Upper lobe of left lung (tissue), 6 donors: Measurements from ENCODE around the gene ECHDC1. TPM values are rescaled to one million over a fixed set of nuclear protein-coding genes. Genes with fewer than 3 reads are reported as not detected.

Source experiments
- ATAC-seq, 2 donors: fragments of 200-7000 bp; cut with Tn5 transposase; one replicate each; pipeline ENCODE4 v1.9.1; 2022; ENCODE audit warnings: mild to moderate bottlenecking in 2 of 2, moderate library complexity in 2 of 2; ENCODE audit not compliant: low FRiP score in 2 of 2
- DNase-seq, 2 donors: peaks; one replicate each; pipeline ENCODE4 v3.0.0-alpha.2; 2019 to 2020
- H3K27ac ChIP-seq, 4 donors: fragments of 200-600 bp; sonication (generic); one replicate each; pipeline ENCODE4 v1.5.1; 2016 to 2019
- H3K27me3 ChIP-seq, 4 donors: fragments of 200-600 bp; sonication (generic); one replicate each; pipeline ENCODE4 v1.5.1; 2017 to 2019
- H3K36me3 ChIP-seq, 4 donors: fragments of 200-600 bp; sonication (generic); one replicate each; pipeline ENCODE4 v1.5.1; 2016 to 2019
- H3K4me1 ChIP-seq, 4 donors: fragments of 200-600 bp; sonication (generic); one replicate each; pipeline ENCODE4 v1.5.1; 2018 to 2019
- H3K4me3 ChIP-seq, 4 donors: fragments of 200-600 bp; sonication (generic); one replicate each; pipeline ENCODE4 v1.5.1; 2017 to 2019; ENCODE audit warnings: mild to moderate bottlenecking in 2 of 4, moderate library complexity in 1 of 4
- H3K9me3 ChIP-seq, 4 donors: fragments of 200-600 bp; sonication (generic); one replicate each; pipeline ENCODE4 v1.5.1; 2018 to 2019
- CTCF ChIP-seq, 6 experiments: fragments of 450-650 bp in 4 of 6; fragments of 200-600 bp in 2 of 6; sonication (generic) in 2 of 6; IDR thresholded peaks; one replicate each; pipeline ENCODE4 v1.5.1; 2016 to 2019; ENCODE audit warnings: antibody characterized with exemption in 6 of 6
- EP300 ChIP-seq, 4 donors: sonication (generic); formaldehyde crosslinking; IDR thresholded peaks; one replicate each; pipeline ENCODE4 v1.5.1; 2017; ENCODE audit warnings: antibody characterized with exemption in 4 of 4, control low read depth in 2 of 4
- POLR2A ChIP-seq, 4 donors: fragments of 450-650 bp; IDR thresholded peaks; one replicate each; pipeline ENCODE4 v1.5.1; 2016 to 2017; ENCODE audit warnings: antibody characterized with exemption in 4 of 4, mild to moderate bottlenecking in 2 of 4
- POLR2AphosphoS5 ChIP-seq, 2 donors: sonication (generic); formaldehyde crosslinking; IDR thresholded peaks; one replicate each; pipeline ENCODE4 v1.5.1; 2017; ENCODE audit warnings: antibody characterized with exemption in 2 of 2
- WGBS, 2 donors: methylation state at CpG; one replicate each; pipeline ENCODE4 v1.1.5; 2017 to 2018; 5-methylcytosine and 5-hydroxymethylcytosine counted together
- total RNA-seq, 6 donors: library from RNA; depleted of rRNA in 4 of 6; stranded (reverse); fragments of >200 nt in 4 of 6; gene quantifications; one replicate each; pipeline versions ENCODE4 v1.1.0 to v1.2.1, GENCODE V29; 2016 to 2021
- donor health status: DM: no; HTN: no; CAD: no; lungs with moderate emphysema.
- donor health status: DM: no; HTN: yes; CAD: no; lungs with severe emphysema.

The ECHDC1 gene
- total RNA-seq, 6 donors from 2014 or later: 70.5 to 146 (median 106) TPM

GRCh38 chr6:127342296-127342945, 988 bp downstream of the ECHDC1 start:
- ATAC-seq (peak; percentile 5 to 31), DNase-seq (no peak)
- Histone ChIP-seq H3K4me1 (peaks cover 35 to 71% (median 40%) of the 10 kb centered on the region in 4 donors), H3K27me3 (no peaks in the 10 kb centered on the region), H3K9me3 (no peaks in the 10 kb centered on the region), H3K36me3 (no peaks in the 10 kb centered on the region), H3K4me3 (peak overlapping the region; percentile 57 to 88 (median 72)), H3K27ac (peak overlapping the region; percentile 84 to 93 (median 86))
- 23 to 26% methylated on average over 10 of the region's 10 CpGs for WGBS, 2 donors
- TF ChIP-seq CTCF (IDR thresholded peaks at IDR 0.05) (no peak), POLR2A (IDR thresholded peaks at IDR 0.05) (peak in 1 of 4 donors; percentile 37)

GRCh38 chr6:127341471-127342202, 1.8 kb downstream of the ECHDC1 start:
- ATAC-seq (no peak), DNase-seq (no peak)
- H3K4me1 ChIP-seq: peaks cover 32 to 65% (median 38%) of the 10 kb centered on the region in 4 donors
- no peaks in the 10 kb centered on the region for H3K36me3 ChIP-seq
- TF ChIP-seq POLR2A (IDR thresholded peaks at IDR 0.05) (no peak), EP300 (IDR thresholded peaks at IDR 0.05) (no peak), CTCF (IDR thresholded peaks at IDR 0.05) (no peak), POLR2AphosphoS5 (IDR thresholded peaks at IDR 0.05) (no peak)
- WGBS, 2 donors: 57 to 69% methylated on average over 9 of the region's 9 CpGs
- H3K27ac ChIP-seq: peak overlapping the region in 3 of 4 donors; percentile 84 to 93 (median 86)
- H3K27me3 ChIP-seq: no peaks in the 10 kb centered on the region
- H3K9me3 ChIP-seq: no peaks in the 10 kb centered on the region
- H3K4me3 ChIP-seq: peak overlapping the region; percentile 32 to 88 (median 65)

GRCh38 chr6:127340171-127340570, 3.2 kb downstream of the ECHDC1 start:
- Histone ChIP-seq H3K4me1 (peaks cover 23 to 55% (median 35%) of the 10 kb centered on the region in 4 donors), H3K27ac (no peak overlapping the region), H3K9me3 (no peaks in the 10 kb centered on the region), H3K36me3 (no peaks in the 10 kb centered on the region), H3K27me3 (no peaks in the 10 kb centered on the region), H3K4me3 (peak overlapping the region in 1 of 4 donors; percentile 88)
- ATAC-seq (no peak), DNase-seq (no peak)
- TF ChIP-seq POLR2A (IDR thresholded peaks at IDR 0.05) (no peak), EP300 (IDR thresholded peaks at IDR 0.05) (no peak), POLR2AphosphoS5 (IDR thresholded peaks at IDR 0.05) (no peak), CTCF (IDR thresholded peaks at IDR 0.05) (no peak)

- Histone ChIP-seq H3K4me1 (peaks cover 19 to 48% (median 31%) of the 10 kb centered on the region in 4 donors), H3K36me3 (no peaks in the 10 kb centered on the region), H3K27ac (no peak overlapping the region), H3K9me3 (no peaks in the 10 kb centered on the region), H3K27me3 (no peaks in the 10 kb centered on the region), H3K4me3 (peak overlapping the region in 1 of 4 donors; percentile 6)
- ATAC-seq: no peak
- no peak for TF ChIP-seq POLR2AphosphoS5 (IDR thresholded peaks at IDR 0.05)
- TF ChIP-seq EP300 (IDR thresholded peaks at IDR 0.05): no peak
- TF ChIP-seq CTCF (IDR thresholded peaks at IDR 0.05): no peak
- no peak for TF ChIP-seq POLR2A (IDR thresholded peaks at IDR 0.05)
- DNase-seq: no peak
- WGBS, 2 donors: 65 to 75% methylated on average over 1 of the region's 1 CpG
Observed at GRCh38 chr6:127338936-127339335, 4.5 kb downstream of the ECHDC1 start.
